Mucosa of stomach (tissue), 1 donor: ENCODE data around the gene SCN10A.

Experiments
- H3K27me3 ChIP-seq: one replicate; pipeline ENCODE4 v1.7.0; 2013; ENCODE audit warnings: mild to moderate bottlenecking, low read length; ENCODE audit not compliant: control insufficient read depth, insufficient read depth
- H3K36me3 ChIP-seq: one replicate; pipeline ENCODE4 v1.7.0; 2013; ENCODE audit warnings: low read length; ENCODE audit not compliant: control insufficient read depth, insufficient read depth
- H3K4me1 ChIP-seq: one replicate; pipeline ENCODE4 v1.7.0; 2013; ENCODE audit warnings: mild to moderate bottlenecking, low read length; ENCODE audit not compliant: control insufficient read depth, insufficient read depth
- H3K4me3 ChIP-seq: one replicate; pipeline ENCODE4 v1.7.0; 2013; ENCODE audit warnings: low read length
- H3K9ac ChIP-seq: one replicate; pipeline ENCODE4 v1.7.0; 2013; ENCODE audit warnings: mild to moderate bottlenecking, low read length, moderate library complexity
- H3K9me3 ChIP-seq: one replicate; pipeline ENCODE4 v1.7.0; 2013; ENCODE audit warnings: mild to moderate bottlenecking, low read length, moderate library complexity; ENCODE audit not compliant: control insufficient read depth
- donor health status: Pancreatic carcinoma.

Gene SCN10A

GRCh38 chr3:38816026-38816425 lies at the start of gene SCN10A:
TSS of gene SCN10A (minus strand) at chr3:38816217. CDS start at chr3:38794010, 22,207 bp downstream.
- Histone ChIP-seq H3K36me3 (no peaks in the 10 kb centered on the region), H3K4me3 (no peak within 1 kb of the TSS), H3K9ac (no peak within 1 kb of the TSS), H3K4me1 (no peaks in the 10 kb centered on the region), H3K27me3 (peaks cover 9% of the 10 kb centered on the region), H3K9me3 (no peaks in the 10 kb centered on the region)

GRCh38 chr3:38853011-38853410 lies 37.0 kb upstream of the SCN10A start:
- no peak overlapping the region for H3K4me3 ChIP-seq
- H3K27me3 ChIP-seq = no peaks in the 10 kb centered on the region
- no peaks in the 10 kb centered on the region for H3K9me3 ChIP-seq
- H3K4me1 ChIP-seq = no peaks in the 10 kb centered on the region
- no peaks in the 10 kb centered on the region for H3K36me3 ChIP-seq
- no peak overlapping the region for H3K9ac ChIP-seq

GRCh38 chr3:38843898-38844297 lies 27.9 kb upstream of the SCN10A start:
- Histone ChIP-seq H3K4me1 (no peaks in the 10 kb centered on the region), H3K27me3 (no peaks in the 10 kb centered on the region), H3K36me3 (no peaks in the 10 kb centered on the region), H3K9me3 (no peaks in the 10 kb centered on the region), H3K4me3 (no peak overlapping the region), H3K9ac (no peak overlapping the region)

- no peak overlapping the region for H3K9ac ChIP-seq
- H3K36me3 ChIP-seq = no peaks in the 10 kb centered on the region
- no peaks in the 10 kb centered on the region for H3K4me1 ChIP-seq
- H3K27me3 ChIP-seq = no peaks in the 10 kb centered on the region
- no peaks in the 10 kb centered on the region for H3K9me3 ChIP-seq
- no peak overlapping the region for H3K4me3 ChIP-seq
Observed at GRCh38 chr3:38842266-38842965, 26.4 kb upstream of the SCN10A start.

- Histone ChIP-seq H3K27me3 (no peaks in the 10 kb centered on the region), H3K36me3 (no peaks in the 10 kb centered on the region), H3K4me1 (no peaks in the 10 kb centered on the region), H3K9ac (no peak overlapping the region), H3K4me3 (no peak overlapping the region), H3K9me3 (no peaks in the 10 kb centered on the region)
Observed at GRCh38 chr3:38840987-38841386, 25.0 kb upstream of the SCN10A start.

- Histone ChIP-seq H3K9ac (no peak overlapping the region), H3K9me3 (no peaks in the 10 kb centered on the region), H3K4me3 (no peak overlapping the region), H3K27me3 (no peaks in the 10 kb centered on the region), H3K36me3 (no peaks in the 10 kb centered on the region), H3K4me1 (no peaks in the 10 kb centered on the region)
Observed at GRCh38 chr3:38837358-38837757, 21.3 kb upstream of the SCN10A start.

- Histone ChIP-seq H3K36me3 (no peaks in the 10 kb centered on the region), H3K4me3 (no peak overlapping the region), H3K27me3 (no peaks in the 10 kb centered on the region), H3K9me3 (no peaks in the 10 kb centered on the region), H3K4me1 (no peaks in the 10 kb centered on the region), H3K9ac (no peak overlapping the region)
Observed at GRCh38 chr3:38836561-38836960, 20.5 kb upstream of the SCN10A start.

- no peaks in the 10 kb centered on the region for H3K4me1 ChIP-seq
- H3K4me3 ChIP-seq = no peak overlapping the region
- H3K27me3 ChIP-seq = no peaks in the 10 kb centered on the region
- H3K9ac ChIP-seq = no peak overlapping the region
- H3K36me3 ChIP-seq = no peaks in the 10 kb centered on the region
- H3K9me3 ChIP-seq = no peaks in the 10 kb centered on the region
Observed at GRCh38 chr3:38835939-38836338, 19.9 kb upstream of the SCN10A start.

GRCh38 chr3:38834717-38835116 lies 18.7 kb upstream of the SCN10A start:
- no peaks in the 10 kb centered on the region for H3K36me3 ChIP-seq
- peaks cover 1% of the 10 kb centered on the region for H3K4me1 ChIP-seq
- no peak overlapping the region for H3K4me3 ChIP-seq
- no peaks in the 10 kb centered on the region for H3K9me3 ChIP-seq
- no peak overlapping the region for H3K9ac ChIP-seq
- H3K27me3 ChIP-seq = no peaks in the 10 kb centered on the region

GRCh38 chr3:38834110-38834509 lies 18.1 kb upstream of the SCN10A start:
- Histone ChIP-seq H3K9ac (no peak overlapping the region), H3K4me1 (peaks cover 7% of the 10 kb centered on the region), H3K9me3 (no peaks in the 10 kb centered on the region), H3K27me3 (no peaks in the 10 kb centered on the region), H3K36me3 (no peaks in the 10 kb centered on the region), H3K4me3 (no peak overlapping the region)

- Histone ChIP-seq H3K36me3 (no peaks in the 10 kb centered on the region), H3K27me3 (no peaks in the 10 kb centered on the region), H3K4me3 (no peak overlapping the region), H3K4me1 (peaks cover 10% of the 10 kb centered on the region), H3K9ac (no peak overlapping the region), H3K9me3 (no peaks in the 10 kb centered on the region)
Observed at GRCh38 chr3:38829404-38829803, 13.4 kb upstream of the SCN10A start.

- no peaks in the 10 kb centered on the region for H3K27me3 ChIP-seq
- H3K4me1 ChIP-seq = peaks cover 10% of the 10 kb centered on the region
- H3K9me3 ChIP-seq = no peaks in the 10 kb centered on the region
- H3K9ac ChIP-seq = no peak overlapping the region
- H3K36me3 ChIP-seq = no peaks in the 10 kb centered on the region
- H3K4me3 ChIP-seq = no peak overlapping the region
Observed at GRCh38 chr3:38828681-38829080, 12.7 kb upstream of the SCN10A start.

GRCh38 chr3:38827791-38828190 lies 11.8 kb upstream of the SCN10A start:
- no peaks in the 10 kb centered on the region for H3K27me3 ChIP-seq
- H3K4me3 ChIP-seq = no peak overlapping the region
- H3K4me1 ChIP-seq = peaks cover 10% of the 10 kb centered on the region
- no peak overlapping the region for H3K9ac ChIP-seq
- H3K9me3 ChIP-seq = no peaks in the 10 kb centered on the region
- H3K36me3 ChIP-seq = no peaks in the 10 kb centered on the region
